NCI-H1092 (cell line): ENCODE results near the gene TSPAN14.

Experiments
- DNase-seq: peaks from one replicate; lab custom pipeline; 2025; lab: John Stamatoyannopoulos, UW

TSPAN14 gene

GRCh38 chr10:80487791-80488538, 33.9 kb downstream of the TSPAN14 start:
- DNase-seq, result no peak

GRCh38 chr10:80488539-80489066, 34.5 kb downstream of the TSPAN14 start:
- DNase-seq, result no peak

GRCh38 chr10:80489371-80490112, 35.4 kb downstream of the TSPAN14 start:
- DNase-seq, result no peak

- DNase-seq, result no peak
These were observed 37.4 kb downstream of the TSPAN14 start for GRCh38 chr10:80491251-80492102.

GRCh38 chr10:80492848-80493521, 38.9 kb downstream of the TSPAN14 start:
- no peak for DNase-seq

GRCh38 chr10:80493522-80494051, 39.5 kb downstream of the TSPAN14 start:
- no peak for DNase-seq

GRCh38 chr10:80496555-80497172, 42.6 kb downstream of the TSPAN14 start:
- DNase-seq, result no peak

- DNase-seq, result no peak
These were observed 43.3 kb downstream of the TSPAN14 start for GRCh38 chr10:80497187-80498077.

- DNase-seq, result no peak
These were observed 44.1 kb downstream of the TSPAN14 start for GRCh38 chr10:80498078-80498832.

GRCh38 chr10:80498833-80499741, 45.0 kb downstream of the TSPAN14 start:
- no peak for DNase-seq

GRCh38 chr10:80500572-80501380, 46.7 kb downstream of the TSPAN14 start:
- no peak for DNase-seq

GRCh38 chr10:80501381-80501912, 47.3 kb downstream of the TSPAN14 start:
- no peak for DNase-seq

GRCh38 chr10:80501913-80502521, 47.9 kb downstream of the TSPAN14 start:
- no peak for DNase-seq

GRCh38 chr10:80502621-80503583, 48.8 kb downstream of the TSPAN14 start:
- DNase-seq, result no peak

GRCh38 chr10:80503584-80504157, 49.6 kb downstream of the TSPAN14 start:
- no peak for DNase-seq
